CD4-positive, alpha-beta T cell treated with Interleukin-12 subunit alpha and Interleukin-12 subunit beta, for 1 hour (primary cell): ENCODE measurements around the gene MINDY4.

Experiments used
- DNase-seq: peaks from one replicate; pipeline ENCODE4 v3.0.0-alpha.2; 2020

MINDY4 gene

GRCh38 chr7:30859940-30860496 is 88.8 kb downstream of the MINDY4 start:
- no peak for DNase-seq

- DNase-seq: no peak
Measured at GRCh38 chr7:30861612-30862011, 90.4 kb downstream of the MINDY4 start.

- DNase-seq: no peak
Measured at GRCh38 chr7:30862995-30863705, 91.9 kb downstream of the MINDY4 start.

- DNase-seq: no peak
Measured at GRCh38 chr7:30863706-30864035, 92.5 kb downstream of the MINDY4 start.

- DNase-seq: no peak
Measured at GRCh38 chr7:30864101-30864500, 92.9 kb downstream of the MINDY4 start.

- DNase-seq: no peak
Measured at GRCh38 chr7:30865076-30865475, 93.9 kb downstream of the MINDY4 start.

GRCh38 chr7:30865821-30866220 is 94.6 kb downstream of the MINDY4 start:
- no peak for DNase-seq

- no peak for DNase-seq
Measured at GRCh38 chr7:30866939-30867338, 95.7 kb downstream of the MINDY4 start.

- DNase-seq: no peak
Measured at GRCh38 chr7:30867483-30867882, 96.3 kb downstream of the MINDY4 start.

- no peak for DNase-seq
Measured at GRCh38 chr7:30869794-30870611, 98.8 kb downstream of the MINDY4 start.

GRCh38 chr7:30870821-30871518 is 99.8 kb downstream of the MINDY4 start:
- DNase-seq: no peak

- no peak for DNase-seq
Measured at GRCh38 chr7:30871655-30872054, 100.4 kb downstream of the MINDY4 start.

GRCh38 chr7:30873207-30873606 is 102.0 kb downstream of the MINDY4 start:
- DNase-seq: no peak

GRCh38 chr7:30873656-30874055 is 102.4 kb downstream of the MINDY4 start:
- no peak for DNase-seq

- no peak for DNase-seq
Measured at GRCh38 chr7:30874656-30875302, 103.6 kb downstream of the MINDY4 start.

GRCh38 chr7:30877015-30877769 is 106.0 kb downstream of the MINDY4 start:
- DNase-seq: no peak

- DNase-seq: no peak
Measured at GRCh38 chr7:30877993-30878392, 106.8 kb downstream of the MINDY4 start.

GRCh38 chr7:30879139-30880124 is 108.2 kb downstream of the MINDY4 start:
- no peak for DNase-seq

- DNase-seq: no peak
Measured at GRCh38 chr7:30880125-30880720, 109.0 kb downstream of the MINDY4 start.

- DNase-seq: no peak
Measured at GRCh38 chr7:30880941-30881340, 109.7 kb downstream of the MINDY4 start.

GRCh38 chr7:30881448-30881847 is 110.2 kb downstream of the MINDY4 start:
- no peak for DNase-seq
